Endothelial cell of umbilical vein (primary cell): ENCODE results near the gene EEF1G.

Experiments
- CTCF ChIP-seq, 2 donors: IDR thresholded peaks; 1 replicate in 1 of 2; 2 replicates in 1 of 2; pipeline ENCODE4 v1.5.1; 2011; ENCODE audit warnings: low read length in 2 of 2, mild to moderate bottlenecking in 2 of 2, moderate library complexity in 2 of 2, control low read depth in 1 of 2, inconsistent platforms in 1 of 2, low read depth in 1 of 2; ENCODE audit not compliant: insufficient read depth in 1 of 2; ENCODE audit errors: extremely low read depth in 1 of 2
- EZH2 ChIP-seq: IDR thresholded peaks from 2 replicates; pipeline ENCODE4 v1.6.1; 2012; ENCODE audit warnings: borderline replicate concordance, low read depth, mild to moderate bottlenecking, moderate library complexity, low read length, inconsistent platforms; ENCODE audit not compliant: severe bottlenecking
- GATA2 ChIP-seq: IDR thresholded peaks from 2 replicates; pipeline ENCODE4 v1.7.0; 2011; ENCODE audit warnings: low read depth, mild to moderate bottlenecking, moderate library complexity, mixed read lengths, low read length; ENCODE audit not compliant: insufficient read length, insufficient read depth
- JUN ChIP-seq: IDR thresholded peaks from 2 replicates; pipeline ENCODE4 v1.6.1; 2011; ENCODE audit warnings: borderline replicate concordance, low read depth; ENCODE audit not compliant: insufficient read length, insufficient read depth
- MAX ChIP-seq: IDR thresholded peaks from 2 replicates; pipeline ENCODE4 v1.6.1; 2011; ENCODE audit not compliant: insufficient read depth, insufficient read length
- MYC ChIP-seq: IDR thresholded peaks from one replicate; pipeline ENCODE4 v1.6.1; 2011; ENCODE audit warnings: mild to moderate bottlenecking, low read depth, low read length
- POLR2A ChIP-seq: IDR thresholded peaks from 2 replicates; pipeline ENCODE4 v1.6.1; 2012; ENCODE audit warnings: low read depth, mild to moderate bottlenecking, control low read depth, low read length
- POLR2AphosphoS5 ChIP-seq: IDR thresholded peaks from 2 replicates; pipeline ENCODE4 v1.6.1; 2012; ENCODE audit warnings: low read depth, mild to moderate bottlenecking, control low read depth, low read length, moderate library complexity; ENCODE audit not compliant: insufficient read depth

GRCh38 chr11:62578541-62578940 lies 4.8 kb upstream of the EEF1G start:
- TF ChIP-seq CTCF (IDR thresholded peaks at IDR 0.05; ENCODE audit: extremely low read depth in 1 of 2, insufficient read depth in 1 of 2, low read depth in 1 of 2, low read length in 2 of 2) (no peak), JUN (no peak), POLR2AphosphoS5 (no peak), EZH2 (no peak), MAX (no peak), POLR2A (no peak), MYC (no peak), GATA2 (no peak)
